ENCODE measurements around the gene HSF2BP.
"Not testable (repeated sequence)": the region's sequence is repeated elsewhere in the genome, so short reads cannot be mapped to it uniquely, and the experiment has no call there.

Gene HSF2BP

DNA sequence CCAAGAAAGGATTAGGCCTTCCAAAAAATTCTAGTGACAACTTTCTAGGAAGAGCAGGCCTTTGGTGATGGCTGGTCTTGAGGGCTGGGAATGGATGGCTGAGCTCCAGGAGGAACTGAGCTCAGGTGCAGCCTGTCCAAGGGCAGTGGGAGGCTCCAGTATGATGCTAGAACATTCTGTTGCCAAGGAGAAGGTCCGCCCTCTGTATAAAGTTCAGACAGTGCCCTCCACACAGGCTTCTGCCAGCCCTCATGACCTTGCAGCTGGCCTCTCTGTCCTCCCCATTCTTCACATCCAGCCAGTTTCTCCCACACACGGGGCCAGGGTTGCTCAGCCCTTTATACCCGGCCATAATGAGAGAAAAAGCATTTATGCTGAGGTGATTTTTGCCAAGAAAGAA is 146.3 kb downstream of the HSF2BP start:
- not testable (repeated sequence) for DNase-seq

DNA sequence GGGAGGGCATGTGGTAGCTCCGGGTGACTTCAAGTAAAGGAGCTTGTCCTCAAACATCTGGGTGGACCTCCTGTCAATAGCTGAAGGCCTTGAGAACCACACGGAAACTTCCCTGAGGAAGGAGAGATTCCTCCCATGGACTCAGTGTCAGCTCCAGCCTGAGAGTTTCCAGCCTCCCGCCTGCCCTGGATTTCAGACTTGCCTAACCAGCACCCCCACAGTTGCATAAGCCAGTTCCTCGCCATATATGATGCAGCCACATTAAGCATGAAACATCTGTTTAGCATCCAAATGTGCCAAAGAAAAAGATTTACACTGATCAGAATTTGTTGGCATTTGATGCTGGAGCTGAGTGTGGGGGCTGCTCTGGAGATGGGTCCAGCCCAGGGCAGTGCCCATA is 148.1 kb downstream of the HSF2BP start:
- not testable (repeated sequence) for DNase-seq

DNA sequence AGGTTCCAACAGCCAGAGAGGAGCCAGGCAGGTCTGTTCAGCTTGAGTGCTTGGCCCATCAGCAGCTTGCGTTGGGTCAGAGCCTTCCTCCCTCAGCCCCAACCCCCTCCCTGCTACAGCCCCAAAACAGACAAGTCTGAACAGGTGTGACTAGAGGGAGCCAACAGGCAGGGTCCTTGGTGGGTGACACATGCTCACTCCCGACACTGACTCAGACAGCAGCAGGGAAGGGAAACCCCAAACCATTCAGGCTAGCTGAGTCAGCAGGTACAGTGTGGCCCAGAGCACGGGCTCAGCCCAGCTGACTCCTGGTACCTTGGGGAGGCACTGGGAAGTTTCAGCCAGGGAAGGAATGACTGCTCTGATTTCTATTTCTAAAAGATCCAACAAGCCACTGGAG is 148.6 kb downstream of the HSF2BP start:
- not testable (repeated sequence) for DNase-seq

DNA sequence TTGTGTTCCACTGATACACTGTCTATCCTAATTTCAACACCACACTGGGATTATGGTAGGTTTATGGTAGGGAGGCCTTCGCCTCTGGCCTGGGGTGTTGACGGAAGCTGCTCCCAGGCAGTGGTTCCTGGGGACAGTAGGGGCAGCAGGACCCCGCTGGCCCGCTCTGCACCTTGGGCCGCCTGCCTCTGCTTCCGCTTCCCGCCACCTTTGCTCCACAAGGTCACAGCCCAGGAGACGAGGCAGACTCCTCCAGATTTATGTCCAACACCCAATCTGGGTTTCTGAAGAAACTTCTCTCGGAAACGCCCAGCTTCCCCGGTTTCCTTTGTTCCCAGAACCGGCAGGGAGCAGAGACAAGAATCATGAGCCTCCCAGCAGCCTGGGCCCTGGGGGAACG is 155.4 kb downstream of the HSF2BP start:
- not testable (repeated sequence) for DNase-seq

DNA sequence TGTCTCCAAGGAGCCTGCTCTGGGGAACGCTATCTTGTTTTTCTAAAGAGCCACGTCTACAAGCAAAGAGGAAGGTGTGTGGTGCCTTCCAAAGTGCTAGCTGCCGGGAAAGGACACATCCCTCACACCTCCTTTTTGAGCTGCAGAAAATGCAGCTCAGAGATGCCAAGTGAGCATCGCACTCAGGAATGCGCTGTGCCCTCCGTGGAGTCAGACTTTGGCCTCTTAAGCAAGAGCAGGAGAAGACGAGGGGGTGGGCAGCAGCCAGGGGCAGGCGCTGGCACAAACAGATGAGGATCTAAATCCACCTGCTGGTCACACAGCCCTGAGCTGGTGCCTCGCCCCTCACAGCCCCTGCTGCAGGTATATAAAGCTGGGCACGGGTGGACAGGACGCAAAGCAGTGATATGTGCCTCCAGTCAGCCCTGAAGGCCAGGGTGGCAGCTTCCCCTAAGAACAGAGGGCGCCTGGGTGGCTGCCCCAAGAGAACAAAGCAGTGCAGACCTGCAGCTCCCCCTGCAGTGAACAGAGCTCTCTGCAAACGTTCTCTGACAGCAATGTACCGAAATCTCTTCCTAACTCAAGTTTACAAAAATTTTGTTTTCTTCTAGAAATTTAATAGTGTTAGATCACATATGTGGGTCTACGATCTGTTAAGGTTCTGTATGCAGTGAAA is 156.1 kb downstream of the HSF2BP start:
- not testable (repeated sequence) for DNase-seq

DNA sequence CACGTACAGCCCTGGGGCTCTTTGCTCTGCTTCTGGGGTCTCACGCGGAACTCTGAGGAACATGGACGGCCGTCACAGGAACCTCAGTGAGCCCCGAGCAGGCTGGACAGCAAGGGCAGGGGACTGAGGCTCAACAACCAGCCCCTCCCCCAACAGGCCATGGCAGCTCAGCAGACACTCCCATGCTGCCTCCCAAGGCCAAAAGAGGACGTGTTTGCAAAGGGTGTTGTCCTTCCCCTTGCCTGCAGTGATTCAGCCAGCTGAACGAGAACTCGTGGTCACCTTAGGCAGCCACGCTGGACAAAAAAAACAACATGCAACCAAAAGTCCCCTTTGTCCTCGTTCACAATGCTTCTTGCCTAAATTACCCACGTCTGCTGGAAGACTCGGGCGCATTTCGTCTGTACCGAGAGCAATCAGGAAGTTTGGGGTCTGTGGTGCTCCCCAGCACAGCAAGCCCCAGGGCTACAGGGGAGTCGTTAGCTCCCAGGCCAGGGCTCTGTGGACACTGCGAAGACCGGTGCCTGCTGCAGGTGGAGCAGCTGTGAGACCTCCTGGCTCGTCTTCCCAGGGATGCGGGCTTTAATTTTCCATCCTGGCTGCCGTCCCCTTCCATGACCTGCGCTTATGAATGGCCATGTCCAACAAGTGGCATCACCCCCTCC is 156.7 kb downstream of the HSF2BP start:
- not testable (repeated sequence) for DNase-seq

DNA sequence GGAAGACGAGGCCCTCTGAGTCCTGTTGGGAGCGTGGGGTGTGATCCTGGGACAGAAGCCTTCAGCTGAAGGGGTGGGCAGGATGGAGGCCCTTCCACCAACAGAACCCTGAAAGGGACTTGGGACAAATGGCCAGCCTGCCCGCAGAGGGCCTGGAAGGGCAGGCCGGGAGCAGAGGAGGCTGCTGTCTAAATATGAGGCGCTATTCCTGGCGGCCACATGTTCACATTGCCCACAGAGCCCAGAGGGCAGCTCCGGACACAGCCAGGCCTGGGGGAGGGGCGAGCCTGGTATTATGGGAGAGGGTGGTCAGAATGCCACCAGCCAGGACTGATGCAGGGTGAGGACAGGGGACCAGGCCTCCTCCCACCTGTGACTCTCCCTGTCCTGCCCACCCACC is 160.4 kb downstream of the HSF2BP start:
- DNase-seq: not testable (repeated sequence)

DNA sequence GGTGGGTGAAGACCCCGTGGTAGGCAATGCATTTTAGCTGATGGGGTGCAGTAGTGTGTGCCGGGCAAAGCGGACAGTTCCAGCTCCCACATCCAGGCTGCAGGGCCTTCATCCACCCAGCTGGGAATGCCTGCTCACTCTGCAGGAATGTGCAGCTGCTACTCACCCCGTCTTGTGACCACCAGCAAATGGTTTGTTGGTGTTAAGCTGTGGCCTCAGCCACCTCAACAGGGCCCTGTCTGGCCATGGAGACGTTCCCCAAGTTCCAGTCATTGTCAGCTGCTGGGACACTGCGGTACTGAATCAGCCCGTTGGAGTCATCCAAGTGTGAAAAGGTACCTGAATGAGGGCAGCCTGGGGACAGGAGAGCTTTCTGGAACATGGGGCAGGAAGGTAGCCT is 161.2 kb downstream of the HSF2BP start:
- DNase-seq: not testable (repeated sequence)

DNA sequence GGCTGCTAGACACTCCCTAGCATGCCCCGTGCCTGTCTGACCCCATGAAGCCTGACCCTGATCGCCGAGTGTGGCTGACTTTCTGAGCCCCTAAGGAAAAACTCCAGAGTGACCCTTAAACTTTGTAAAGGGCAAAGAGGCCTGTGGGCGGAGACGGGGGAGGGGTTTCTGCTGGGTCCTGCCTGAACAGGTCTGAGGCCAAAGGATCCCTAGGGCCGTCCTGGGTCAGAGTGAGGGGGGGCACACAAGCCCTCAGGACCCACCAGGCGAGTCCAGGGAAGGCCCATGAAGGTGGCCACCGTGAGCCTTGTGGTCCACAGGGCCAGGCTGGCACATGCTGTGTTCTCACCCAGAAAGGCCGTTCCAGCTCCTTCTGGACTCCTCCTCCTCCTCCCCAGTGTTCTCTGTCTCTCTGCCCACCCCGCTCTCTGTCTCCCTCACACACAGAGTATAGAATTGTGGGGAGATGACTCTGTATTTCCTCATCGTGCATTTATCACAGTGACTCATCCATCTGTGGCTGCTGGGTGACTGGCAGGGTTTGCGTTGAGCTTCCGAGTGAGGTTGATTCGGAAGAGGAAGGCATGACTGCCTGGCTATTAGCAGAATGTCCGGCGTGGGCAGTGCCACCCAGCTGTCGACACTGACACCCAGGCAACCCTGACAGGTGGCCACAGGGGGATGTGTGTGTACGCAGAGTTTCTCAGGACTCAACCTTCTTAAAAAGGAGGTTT is 164.8 kb downstream of the HSF2BP start:
- DNase-seq: not testable (repeated sequence)

DNA sequence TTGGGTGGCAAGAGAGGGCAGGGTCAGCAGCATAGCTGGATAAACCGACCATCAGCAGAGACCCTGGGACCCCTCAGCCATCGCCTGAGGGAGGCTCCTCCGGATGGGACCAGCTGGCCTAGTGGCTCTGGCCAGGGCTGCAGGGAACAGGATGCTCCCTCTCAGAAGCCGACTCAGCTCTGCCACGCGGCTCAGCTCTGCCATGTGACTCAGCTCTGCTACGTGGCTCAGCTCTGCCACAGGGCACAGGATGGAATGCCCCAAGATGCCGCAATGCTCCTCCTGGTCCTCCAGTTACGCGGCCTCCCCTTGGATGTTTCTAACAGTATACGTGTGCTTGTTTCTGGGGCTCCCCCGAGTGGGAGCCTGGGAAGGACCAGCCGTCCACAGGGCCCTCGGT is 165.8 kb downstream of the HSF2BP start:
- DNase-seq: not testable (repeated sequence)

DNA sequence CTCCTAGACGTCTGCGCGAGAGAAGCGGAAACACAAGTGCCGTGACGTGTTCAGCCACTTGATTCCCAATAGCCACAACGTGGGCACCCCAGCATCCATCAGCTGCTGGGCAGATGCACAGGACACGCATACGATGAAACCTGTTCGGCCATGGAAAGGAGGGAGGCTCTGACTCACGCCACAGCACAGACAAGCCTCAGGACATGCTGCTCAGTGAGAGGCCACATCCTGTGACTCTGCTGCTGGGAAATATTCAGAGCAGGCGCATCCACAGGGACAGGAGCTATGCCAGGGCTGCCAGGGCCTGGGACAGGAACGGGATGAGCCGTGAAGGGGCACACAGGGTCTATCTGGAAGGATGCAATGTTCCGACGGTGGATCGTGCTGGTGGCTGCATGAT is 171.1 kb downstream of the HSF2BP start:
- not testable (repeated sequence) for DNase-seq

DNA sequence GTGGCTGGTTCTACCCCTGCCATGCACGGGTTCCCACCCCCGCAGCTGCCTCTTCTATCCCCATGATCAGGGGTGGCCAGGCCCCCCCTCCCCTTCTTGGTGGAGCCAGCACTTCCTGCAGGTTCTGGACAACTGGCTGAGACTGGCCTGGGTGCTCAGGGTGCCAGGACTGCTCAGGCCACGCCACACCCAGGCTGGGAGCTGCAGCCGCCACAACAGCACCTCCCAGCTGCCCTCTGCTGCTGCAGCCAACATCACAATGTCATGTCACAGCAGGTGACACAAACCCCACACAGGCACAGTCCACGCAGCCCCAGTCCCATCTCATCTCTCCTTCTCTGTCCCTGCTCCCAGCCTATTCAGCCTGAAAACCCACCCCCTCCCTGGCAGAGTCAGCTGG is 173.2 kb downstream of the HSF2BP start:
- not testable (repeated sequence) for DNase-seq

DNA sequence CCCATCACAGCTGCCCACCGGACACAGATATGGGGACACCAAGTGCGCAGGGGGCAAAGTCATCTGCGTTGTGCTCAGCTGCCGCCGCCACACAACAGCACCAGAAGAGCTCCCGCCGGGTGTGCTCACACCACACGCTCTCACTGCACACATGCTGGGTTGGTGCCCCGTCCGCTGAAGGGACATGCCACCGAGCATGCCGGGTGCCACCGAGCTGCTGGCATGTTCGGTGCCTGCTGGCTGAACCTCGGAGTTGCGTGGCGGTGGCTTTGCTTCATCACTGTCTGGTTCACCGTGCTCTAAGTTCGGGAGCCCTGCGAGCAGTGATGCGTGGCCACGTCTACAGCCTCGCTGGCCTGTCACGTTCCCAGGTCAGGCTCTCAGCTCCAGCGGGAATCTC is 174.3 kb downstream of the HSF2BP start:
- DNase-seq: not testable (repeated sequence)

DNA sequence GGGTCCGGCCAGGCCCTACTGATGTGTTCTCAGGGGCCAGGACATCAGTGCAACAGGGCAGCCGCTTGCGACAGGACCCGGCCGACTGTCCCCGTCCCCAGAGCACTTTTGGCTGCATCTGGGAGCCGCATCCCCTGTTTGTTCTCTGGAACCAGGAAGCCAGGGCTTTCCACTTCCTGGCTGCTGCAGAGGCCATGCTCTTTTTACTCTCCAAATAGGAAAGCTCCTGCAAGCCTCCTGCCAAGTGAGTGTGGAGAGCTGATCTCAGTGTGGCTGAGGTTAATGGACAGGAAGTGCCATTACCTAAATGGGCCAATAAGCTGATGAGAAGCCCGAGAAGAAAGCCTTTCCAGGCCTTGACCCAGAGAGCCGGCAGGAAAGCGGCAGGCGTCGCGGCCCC is 180.1 kb downstream of the HSF2BP start:
- DNase-seq: not testable (repeated sequence)

All from NCI-H774 (cell line).